Measurements from ENCODE around the gene OR52I2.

DNA sequence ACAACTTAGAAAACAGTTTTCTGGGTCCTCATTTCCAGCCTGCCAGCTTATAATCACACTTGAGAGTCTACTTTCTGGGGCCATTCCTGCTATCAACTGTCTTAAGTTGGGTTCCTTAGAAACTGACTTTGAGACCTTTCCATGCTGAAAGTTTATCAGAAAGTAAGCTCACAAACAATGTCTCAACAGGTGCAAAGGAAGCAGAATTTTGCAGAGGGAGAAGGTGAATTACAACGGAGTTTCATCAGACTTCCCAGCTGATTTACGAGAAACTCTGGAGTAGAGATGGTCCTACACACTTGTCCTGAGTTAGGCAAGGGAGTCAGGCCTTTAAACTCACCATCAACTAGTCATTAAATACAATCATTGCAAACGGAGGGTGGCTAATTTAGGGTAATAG is 4.7 kb upstream of the OR52I2 start:
- TF ChIP-seq, protein P1, sequence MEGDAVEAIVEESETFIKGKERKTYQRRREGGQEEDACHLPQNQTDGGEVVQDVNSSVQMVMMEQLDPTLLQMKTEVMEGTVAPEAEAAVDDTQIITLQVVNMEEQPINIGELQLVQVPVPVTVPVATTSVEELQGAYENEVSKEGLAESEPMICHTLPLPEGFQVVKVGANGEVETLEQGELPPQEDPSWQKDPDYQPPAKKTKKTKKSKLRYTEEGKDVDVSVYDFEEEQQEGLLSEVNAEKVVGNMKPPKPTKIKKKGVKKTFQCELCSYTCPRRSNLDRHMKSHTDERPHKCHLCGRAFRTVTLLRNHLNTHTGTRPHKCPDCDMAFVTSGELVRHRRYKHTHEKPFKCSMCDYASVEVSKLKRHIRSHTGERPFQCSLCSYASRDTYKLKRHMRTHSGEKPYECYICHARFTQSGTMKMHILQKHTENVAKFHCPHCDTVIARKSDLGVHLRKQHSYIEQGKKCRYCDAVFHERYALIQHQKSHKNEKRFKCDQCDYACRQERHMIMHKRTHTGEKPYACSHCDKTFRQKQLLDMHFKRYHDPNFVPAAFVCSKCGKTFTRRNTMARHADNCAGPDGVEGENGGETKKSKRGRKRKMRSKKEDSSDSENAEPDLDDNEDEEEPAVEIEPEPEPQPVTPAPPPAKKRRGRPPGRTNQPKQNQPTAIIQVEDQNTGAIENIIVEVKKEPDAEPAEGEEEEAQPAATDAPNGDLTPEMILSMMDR (conservative IDR thresholded peaks at IDR 0.05 in 1 of 2, IDR thresholded peaks at IDR 0.05 in 1 of 2; ENCODE audit: low read depth in 1 of 2, low read length in 2 of 2): no peak
- no peak for TF ChIP-seq EZH2 (IDR thresholded peaks at IDR 0.05; ENCODE audit: low read length, missing control alignments)

Data from fibroblast of lung (primary cell).